Common myeloid progenitor, CD34-positive (primary cell): Measurements from ENCODE around the gene ELP5.

Source experiments
- CTCF ChIA-PET: fragments of 350-600 bp; sonication (Branson Sonifier 250); formaldehyde crosslinking; loops from one replicate; lab custom pipeline; 2021; ENCODE audit warnings: antibody characterized with exemption; lab: Charles Lee
- POLR2A ChIA-PET: fragments of 350-600 bp; sonication (Branson Sonifier 250); formaldehyde crosslinking; loops from one replicate; lab custom pipeline; 2021; ENCODE audit warnings: antibody characterized with exemption; lab: Charles Lee
- DNase-seq, 3 donors: peaks; one replicate each; pipeline versions ENCODE4 v3.0.0 to v3.0.0-alpha.2; 2013
- H3K27ac ChIP-seq, 2 experiments: 1 replicate in 1 of 2; 2 replicates in 1 of 2; pipeline ENCODE4 v1.7.0; 2013; ENCODE audit warnings: inconsistent platforms in 2 of 2, low read length in 2 of 2, mild to moderate bottlenecking in 2 of 2, low read depth in 1 of 2, moderate library complexity in 1 of 2; ENCODE audit not compliant: severe bottlenecking in 2 of 2, insufficient read depth in 1 of 2, poor library complexity in 1 of 2
- H3K27me3 ChIP-seq, 5 experiments: replicated peaks in 2 of 5; 1 replicate in 3 of 5; 2 replicates in 2 of 5; pipeline versions ENCODE4 v1.6.1 to v1.7.0; 2013; ENCODE audit warnings: low read length in 4 of 5, mild to moderate bottlenecking in 2 of 5, moderate library complexity in 2 of 5, inconsistent platforms in 1 of 5; ENCODE audit not compliant: insufficient read depth in 5 of 5, control insufficient read depth in 4 of 5
- H3K36me3 ChIP-seq, 4 experiments: 1 replicate in 2 of 4; 2 replicates in 2 of 4; pipeline versions ENCODE4 v1.6.1 to v1.7.0; 2013; ENCODE audit warnings: low read length in 3 of 4, control low read depth in 1 of 4, mild to moderate bottlenecking in 1 of 4; ENCODE audit not compliant: control insufficient read depth in 4 of 4, insufficient read depth in 4 of 4
- H3K4me1 ChIP-seq, 4 experiments: 1 replicate in 3 of 4; 2 replicates in 1 of 4; pipeline versions ENCODE4 v1.6.1 to v1.7.1; 2013; ENCODE audit warnings: low read length in 3 of 4, mild to moderate bottlenecking in 3 of 4, control low read depth in 1 of 4, inconsistent platforms in 1 of 4, moderate library complexity in 1 of 4; ENCODE audit not compliant: control insufficient read depth in 4 of 4, insufficient read depth in 4 of 4; ENCODE audit errors: control extremely low read depth in 1 of 4
- H3K4me3 ChIP-seq, 7 experiments: 1 replicate in 4 of 7; 2 replicates in 3 of 7; pipeline versions ENCODE4 v1.5.1 to v1.7.0; 2013; ENCODE audit warnings: mild to moderate bottlenecking in 7 of 7, low read length in 6 of 7, moderate library complexity in 6 of 7, inconsistent platforms in 2 of 7, low read depth in 2 of 7, control low read depth in 1 of 7; ENCODE audit not compliant: insufficient read depth in 4 of 7, control insufficient read depth in 1 of 7; ENCODE audit errors: extremely low read depth in 1 of 7
- H3K9me3 ChIP-seq, 5 experiments: 1 replicate in 4 of 5; 2 replicates in 1 of 5; pipeline versions ENCODE4 v1.6.1 to v1.7.1; 2013; ENCODE audit warnings: low read length in 4 of 5, mild to moderate bottlenecking in 2 of 5, inconsistent platforms in 1 of 5, low read depth in 1 of 5, moderate library complexity in 1 of 5; ENCODE audit not compliant: control insufficient read depth in 4 of 5, insufficient read depth in 2 of 5; ENCODE audit errors: control extremely low read depth in 1 of 5
- WGBS: methylation state at CpG from one replicate; pipeline ENCODE4 v1.1.5; 2013; ENCODE audit not compliant: insufficient coverage; 5-methylcytosine and 5-hydroxymethylcytosine counted together

ELP5 gene

GRCh38 chr17:7246779-7247178, 5.2 kb upstream of the ELP5 start:
- peaks cover 6 to 34% (median 20%) of the 10 kb centered on the region in 4 experiments for H3K36me3 ChIP-seq
- H3K27me3 ChIP-seq: no peaks in the 10 kb centered on the region
- no peak for DNase-seq
- no peak overlapping the region for H3K4me3 ChIP-seq
- POLR2A ChIA-PET: no interaction called here
- no peak overlapping the region for H3K27ac ChIP-seq
- 100% methylated on average over 3 of the region's 5 CpGs for WGBS
- H3K4me1 ChIP-seq: peaks cover 7 to 37% (median 28%) of the 10 kb centered on the region in 4 experiments
- no peaks in the 10 kb centered on the region for H3K9me3 ChIP-seq
- CTCF ChIA-PET: interaction anchor here (1.6 kb wide), 1 partner anchor 50 kb away, joined by 4 read pairs; no protein-coding TSS in a partner anchor

DNA sequence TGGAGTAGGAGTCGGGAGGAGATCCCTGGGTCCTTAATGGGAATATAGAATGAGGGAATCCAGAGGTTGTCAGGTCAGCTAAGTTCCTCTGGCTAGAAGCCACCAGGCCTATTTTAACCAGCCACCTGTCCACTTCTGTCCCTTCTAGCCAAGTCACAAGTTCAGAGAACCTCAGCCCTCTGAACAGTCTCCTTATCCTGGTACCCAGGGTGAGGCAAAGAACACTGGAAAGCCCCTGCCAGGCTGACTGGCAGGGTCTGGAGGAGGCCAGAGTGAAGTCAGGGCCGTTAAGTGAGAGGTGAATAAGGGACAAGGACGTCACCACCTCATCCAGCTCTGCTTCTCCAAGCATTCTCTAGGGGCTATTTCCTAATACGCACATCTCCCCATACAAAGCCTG, 3.2 kb upstream of the ELP5 start:
- no peak overlapping the region for H3K4me3 ChIP-seq
- WGBS: 100% methylated on average over 1 of the region's 4 CpGs
- ChIA-PET CTCF (interaction anchor here (0.8 to 3.9 kb wide), 6 partner anchors 9 to 34 kb away, joined by 3 to 31 read pairs (median 4); partner anchors contain the start of genes DVL2 and PHF23), POLR2A (no interaction called here)
- peaks cover 12 to 36% (median 30%) of the 10 kb centered on the region in 4 experiments for H3K4me1 ChIP-seq
- H3K36me3 ChIP-seq: peaks cover 6 to 27% (median 20%) of the 10 kb centered on the region in 4 experiments
- H3K27me3 ChIP-seq: no peaks in the 10 kb centered on the region
- no peaks in the 10 kb centered on the region for H3K9me3 ChIP-seq
- peak overlapping the region; percentile 22 to 99 for H3K27ac ChIP-seq
- no peak for DNase-seq

- Histone ChIP-seq H3K4me1 (peaks cover 12 to 36% (median 30%) of the 10 kb centered on the region in 4 experiments), H3K27ac (peak overlapping the region; percentile 22 to 99), H3K4me3 (peak overlapping the region in 1 of 7 experiments; percentile 94), H3K27me3 (no peaks in the 10 kb centered on the region), H3K36me3 (peaks cover 8 to 26% (median 21%) of the 10 kb centered on the region in 4 experiments), H3K9me3 (no peaks in the 10 kb centered on the region)
- WGBS: 100% methylated on average over 5 of the region's 6 CpGs
- ChIA-PET CTCF (interaction anchor here (0.8 to 3.9 kb wide), 6 partner anchors 9 to 34 kb away, joined by 3 to 31 read pairs (median 4); partner anchors contain the start of genes DVL2 and PHF23), POLR2A (interaction anchor here (0.6 kb wide), 1 partner anchor 106 kb away, joined by 3 read pairs; no protein-coding TSS in a partner anchor)
- DNase-seq: no peak
Observed at GRCh38 chr17:7249214-7249613, 2.8 kb upstream of the ELP5 start.

DNA sequence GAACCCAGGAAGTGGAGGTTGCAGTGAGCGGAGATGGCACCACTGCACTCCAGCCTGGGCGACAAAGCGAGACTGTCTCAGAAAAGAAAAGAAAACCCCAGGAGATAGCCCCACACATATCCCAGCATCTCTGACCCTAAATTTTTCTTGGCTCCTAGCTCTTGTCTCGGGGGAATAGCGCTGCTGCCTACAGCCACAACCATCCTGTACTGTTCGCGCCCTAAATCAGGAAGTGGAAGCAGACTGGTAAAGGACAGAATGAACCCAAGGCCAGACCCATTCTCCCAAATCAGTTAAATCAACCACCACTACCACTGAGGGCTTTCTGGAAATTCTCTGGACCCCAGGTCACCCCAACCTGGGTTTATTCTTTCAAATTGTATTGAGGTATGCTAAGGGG, 2.2 kb upstream of the ELP5 start:
- 74% methylated on average over 7 of the region's 7 CpGs for WGBS
- Histone ChIP-seq H3K4me1 (peaks cover 12 to 36% (median 30%) of the 10 kb centered on the region in 4 experiments), H3K36me3 (peaks cover 6 to 26% (median 22%) of the 10 kb centered on the region in 4 experiments), H3K9me3 (no peaks in the 10 kb centered on the region), H3K27ac (peak overlapping the region; percentile 85 to 99), H3K27me3 (no peaks in the 10 kb centered on the region), H3K4me3 (peak overlapping the region in 6 of 7 experiments; percentile 55 to 96 (median 90))
- POLR2A ChIA-PET: interaction anchor here (0.6 kb wide), 1 partner anchor 106 kb away, joined by 3 read pairs; no protein-coding TSS in a partner anchor
- peak in 2 of 3 donors; percentile 43 to 47 for DNase-seq
- CTCF ChIA-PET: interaction anchor here (1.1 to 3.9 kb wide), 4 partner anchors 10 to 33 kb away, joined by 3 to 31 read pairs (median 4); partner anchors contain the start of genes DVL2 and PHF23

GRCh38 chr17:7250695-7251627, 1.1 kb upstream of the ELP5 start:
- ChIA-PET CTCF (interaction anchor here (1.0 to 3.9 kb wide), 4 partner anchors 8 to 37 kb away, joined by 5 to 31 read pairs (median 6); partner anchors contain the start of genes GABARAP and PHF23), POLR2A (interaction anchor here (1.0 to 2.5 kb wide), 4 partner anchors 8 to 17 kb away, joined by 3 to 12 read pairs (median 5); partner anchors contain the start of genes DVL2, GABARAP and PHF23)
- Histone ChIP-seq H3K36me3 (peaks cover 9 to 28% (median 25%) of the 10 kb centered on the region in 4 experiments), H3K27ac (peak overlapping the region; percentile 85 to 99), H3K27me3 (no peaks in the 10 kb centered on the region), H3K4me1 (peaks cover 12 to 36% (median 30%) of the 10 kb centered on the region in 4 experiments), H3K9me3 (no peaks in the 10 kb centered on the region), H3K4me3 (peak overlapping the region; percentile 55 to 96 (median 90))
- peak in 2 of 3 donors; percentile 82 to 85 for DNase-seq
- 0% methylated on average over 44 of the region's 55 CpGs for WGBS

DNA sequence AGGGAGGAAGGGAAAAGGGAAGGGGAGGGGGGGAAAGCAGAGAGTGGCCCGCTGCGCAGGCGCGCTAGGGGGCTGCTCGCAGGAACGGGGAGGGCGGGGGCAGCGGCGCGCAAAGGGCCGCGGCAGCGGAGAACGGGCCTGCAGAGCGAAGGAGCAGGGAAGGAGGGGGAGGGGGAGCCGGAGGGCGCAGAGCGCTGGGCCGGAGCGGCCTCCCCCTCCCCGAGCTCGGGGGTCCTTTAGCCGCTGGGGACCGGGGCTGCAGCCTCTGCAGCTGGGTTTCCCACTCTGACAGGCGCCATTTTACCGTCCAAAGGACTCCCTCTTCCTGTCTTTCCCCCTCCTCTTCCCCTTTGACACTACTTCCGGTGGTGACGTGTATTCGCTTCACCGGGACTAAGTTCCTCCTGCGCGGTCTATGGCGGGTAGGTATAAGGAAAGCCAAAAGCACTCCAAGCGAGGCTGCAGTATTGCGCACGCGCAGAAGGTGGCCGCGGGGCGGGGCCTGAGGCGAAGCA, 297 bp upstream of the ELP5 start, which contains the start of gene CTDNEP1:
CTDNEP1 (minus strand) TSS at position 74 of the 515 bp plus-strand sequence. CDS start 438 bp downstream, outside the sequence.
- WGBS: under 1% methylated on average over 34 of the region's 41 CpGs
- DNase-seq: peak; percentile 100
- no peaks in the 10 kb centered on the region for H3K9me3 ChIP-seq
- H3K4me1 ChIP-seq: peaks cover 12 to 36% (median 30%) of the 10 kb centered on the region in 4 experiments
- CTCF ChIA-PET: interaction anchor here (1.0 to 3.9 kb wide), 3 partner anchors 9 to 37 kb away, joined by 5 to 31 read pairs (median 6); partner anchors contain the start of genes GABARAP and PHF23
- peaks cover 6 to 28% (median 24%) of the 10 kb centered on the region in 4 experiments for H3K36me3 ChIP-seq
- POLR2A ChIA-PET: interaction anchor here (1.0 to 2.5 kb wide), 3 partner anchors 9 to 13 kb away, joined by 3 to 12 read pairs (median 7); partner anchors contain the start of genes GABARAP and PHF23
- H3K27ac ChIP-seq: peak within 1 kb of the TSS; percentile 98 to 99
- peak within 1 kb of the TSS; percentile 55 to 96 (median 90) for H3K4me3 ChIP-seq
- H3K27me3 ChIP-seq: no peaks in the 10 kb centered on the region
